Measurements from ENCODE around the gene DPYSL5.

DNA sequence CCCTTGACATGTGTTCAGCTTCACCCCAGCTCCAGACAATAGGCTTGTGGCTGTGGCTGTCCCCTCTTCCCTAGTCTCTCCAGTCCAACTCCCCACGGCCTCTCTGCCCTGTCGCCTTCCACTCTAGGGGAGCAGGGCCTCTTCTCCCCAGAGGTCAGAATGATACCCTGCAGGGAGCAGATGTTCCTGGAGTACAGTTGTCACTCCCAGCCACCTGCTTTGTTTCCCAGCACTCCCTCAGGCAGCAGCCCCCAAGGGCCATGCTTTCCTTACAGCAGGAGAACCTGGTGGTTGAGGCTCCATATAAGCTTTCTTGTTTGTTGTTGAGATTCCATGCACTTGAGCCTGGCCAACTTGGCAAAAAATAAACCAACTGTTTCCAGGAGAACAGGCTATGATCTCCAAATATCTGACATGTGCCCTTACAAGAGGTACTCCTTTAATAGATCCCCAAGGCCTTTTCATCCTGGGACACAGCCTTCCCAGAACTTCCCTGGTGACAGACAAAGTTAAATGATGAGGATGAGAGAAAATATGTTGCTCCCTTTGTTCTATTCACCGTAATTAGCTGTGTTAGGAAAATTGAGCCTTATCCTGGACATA is 45.1 kb downstream of the DPYSL5 start:
- TF ChIP-seq EZH2 (IDR thresholded peaks at IDR 0.05; ENCODE audit: borderline replicate concordance, low read depth, low read length, severe bottlenecking) (no peak), CTCF (IDR thresholded peaks at IDR 0.05; ENCODE audit: borderline replicate concordance, extremely low read depth, low read length, poor library complexity, severe bottlenecking) (no peak)

All from DND-41 (cell line).